Skin epidermis (tissue), 12 donors: ENCODE results near the gene SDK2.

Source experiments
- H3K27ac ChIP-seq, 21 experiments: fragments of 200-600 bp; sonication (generic) in 11 of 21; one replicate each; pipeline ENCODE4 v1.5.0; 2020; ENCODE audit warnings: mild to moderate bottlenecking in 3 of 21, inconsistent platforms in 2 of 21, moderate library complexity in 2 of 21
- H3K4me3 ChIP-seq, 7 experiments: fragments of 200-600 bp; sonication (generic) in 2 of 7; one replicate each; pipeline ENCODE4 v1.5.0; 2020; ENCODE audit warnings: inconsistent platforms in 2 of 7, mild to moderate bottlenecking in 2 of 7, moderate library complexity in 1 of 7

The SDK2 gene

GRCh38 chr17:73290399-73291259 is 353.6 kb downstream of the SDK2 start:
- no peak overlapping the region for H3K4me3 ChIP-seq
- peak overlapping the region in 17 of 21 experiments; percentile 2 to 90 (median 74) for H3K27ac ChIP-seq

GRCh38 chr17:73289549-73290254 is 354.5 kb downstream of the SDK2 start:
- H3K4me3 ChIP-seq = no peak overlapping the region
- H3K27ac ChIP-seq = peak overlapping the region in 11 of 21 experiments; percentile 23 to 90 (median 80)

GRCh38 chr17:73288534-73289302 is 355.5 kb downstream of the SDK2 start:
- peak overlapping the region in 10 of 21 experiments; percentile 13 to 90 (median 76) for H3K27ac ChIP-seq
- no peak overlapping the region for H3K4me3 ChIP-seq

- H3K27ac ChIP-seq = peak overlapping the region in 12 of 21 experiments; percentile 6 to 65 (median 45)
Measured at GRCh38 chr17:73286863-73287296, 357.4 kb downstream of the SDK2 start.

GRCh38 chr17:73285916-73286862 is 358.1 kb downstream of the SDK2 start:
- Histone ChIP-seq H3K27ac (peak overlapping the region in 12 of 21 experiments; percentile 6 to 65 (median 33)), H3K4me3 (no peak overlapping the region)

More at GRCh38 chr17:73286863-73287296, 357.4 kb downstream of the SDK2 start:
- no peak overlapping the region for H3K4me3 ChIP-seq

GRCh38 chr17:73285603-73285908 is 358.7 kb downstream of the SDK2 start:
- Histone ChIP-seq H3K27ac (peak overlapping the region in 9 of 21 experiments; percentile 6 to 60 (median 28)), H3K4me3 (no peak overlapping the region)

GRCh38 chr17:73284906-73285602 is 359.2 kb downstream of the SDK2 start:
- peak overlapping the region in 9 of 21 experiments; percentile 6 to 60 (median 28) for H3K27ac ChIP-seq

More at GRCh38 chr17:73284906-73285602, 359.2 kb downstream of the SDK2 start:
- no peak overlapping the region for H3K4me3 ChIP-seq
